Hippocampal formation (tissue), 2 donors: Measurements from ENCODE around the gene SND1.
"Not testable (repeated sequence)": the region's sequence is repeated elsewhere in the genome, so short reads cannot be mapped to it uniquely, and the experiment has no call there.

Source experiments
- DNase-seq, 2 donors: peaks; one replicate each; lab custom pipeline; 2025; lab: John Stamatoyannopoulos, UW

The SND1 gene

GRCh38 chr7:127831318-127832219 is 179.6 kb downstream of the SND1 start:
- no peak for DNase-seq

- no peak for DNase-seq
Measured at GRCh38 chr7:127832592-127832991, 180.6 kb downstream of the SND1 start.

- no peak for DNase-seq
Measured at GRCh38 chr7:127833641-127834040, 181.6 kb downstream of the SND1 start.

GRCh38 chr7:127835679-127836078 is 183.7 kb downstream of the SND1 start:
- no peak for DNase-seq

- not testable (repeated sequence) for DNase-seq
Measured at GRCh38 chr7:127837816-127838410, 185.9 kb downstream of the SND1 start.

- DNase-seq, result peak in 1 of 2 donors; percentile 17
Measured at GRCh38 chr7:127838816-127839415, 186.9 kb downstream of the SND1 start.

- DNase-seq, result no peak
Measured at GRCh38 chr7:127840226-127840951, 188.4 kb downstream of the SND1 start.

- no peak for DNase-seq
Measured at GRCh38 chr7:127844165-127844564, 192.2 kb downstream of the SND1 start.

- DNase-seq, result no peak
Measured at GRCh38 chr7:127844707-127845331, 192.8 kb downstream of the SND1 start.

GRCh38 chr7:127845522-127846214 is 193.7 kb downstream of the SND1 start:
- DNase-seq, result peak in 1 of 2 donors; percentile 22

- DNase-seq, result no peak
Measured at GRCh38 chr7:127847641-127848040, 195.6 kb downstream of the SND1 start.

- DNase-seq, result no peak
Measured at GRCh38 chr7:127848241-127848640, 196.2 kb downstream of the SND1 start.

- no peak for DNase-seq
Measured at GRCh38 chr7:127850195-127850594, 198.2 kb downstream of the SND1 start.

GRCh38 chr7:127854383-127854782 is 202.4 kb downstream of the SND1 start:
- DNase-seq, result no peak

GRCh38 chr7:127857464-127857841 is 205.5 kb downstream of the SND1 start:
- no peak for DNase-seq

GRCh38 chr7:127858091-127858914 is 206.3 kb downstream of the SND1 start:
- DNase-seq, result no peak

GRCh38 chr7:127858915-127859189 is 206.9 kb downstream of the SND1 start:
- DNase-seq, result no peak

- no peak for DNase-seq
Measured at GRCh38 chr7:127859330-127859729, 207.3 kb downstream of the SND1 start.

- no peak for DNase-seq
Measured at GRCh38 chr7:127862525-127862924, 210.5 kb downstream of the SND1 start.

GRCh38 chr7:127863082-127863481 is 211.1 kb downstream of the SND1 start:
- no peak for DNase-seq

- no peak for DNase-seq
Measured at GRCh38 chr7:127865466-127865865, 213.5 kb downstream of the SND1 start.
